Ishikawa (cell line): ENCODE results near the gene FRMPD4.

Experiments
- CEBPB ChIP-seq: IDR thresholded peaks from 2 replicates; pipeline ENCODE4 v1.6.1; 2012
- CREB1 ChIP-seq: IDR thresholded peaks from 2 replicates; pipeline ENCODE4 v1.6.1; 2012; ENCODE audit warnings: low read depth
- EGR1 ChIP-seq: IDR thresholded peaks from 2 replicates; pipeline ENCODE4 v1.6.1; 2012
- EP300 ChIP-seq: IDR thresholded peaks from 2 replicates; pipeline ENCODE4 v1.6.1; 2012; ENCODE audit warnings: borderline replicate concordance
- FOXM1 ChIP-seq: IDR thresholded peaks from 2 replicates; pipeline ENCODE4 v1.6.1; 2012; ENCODE audit warnings: low read depth, borderline replicate concordance
- NFIC ChIP-seq: IDR thresholded peaks from 2 replicates; pipeline ENCODE4 v1.6.1; 2012
- RAD21 ChIP-seq: IDR thresholded peaks from 2 replicates; pipeline ENCODE4 v1.6.1; 2012; ENCODE audit warnings: low read depth
- TAF1 ChIP-seq: IDR thresholded peaks from 2 replicates; pipeline ENCODE4 v1.6.1; 2012; ENCODE audit warnings: low read depth, mild to moderate bottlenecking
- TCF12 ChIP-seq: IDR thresholded peaks from 2 replicates; pipeline ENCODE4 v1.6.1; 2012; ENCODE audit warnings: low read depth
- TEAD4 ChIP-seq: IDR thresholded peaks from 2 replicates; pipeline ENCODE4 v1.6.1; 2012
- YY1 ChIP-seq: IDR thresholded peaks from 2 replicates; pipeline ENCODE4 v1.6.1; 2012; ENCODE audit warnings: low read depth
- ZBTB7A ChIP-seq: IDR thresholded peaks from 2 replicates; pipeline ENCODE4 v1.6.1; 2012; ENCODE audit warnings: low read depth
- TF ChIP-seq, protein P1 (sequence below): IDR thresholded peaks from 2 replicates; pipeline ENCODE4 v1.6.1; 2012; ENCODE audit warnings: low read depth, mild to moderate bottlenecking
- TF ChIP-seq, protein P2 (sequence below): IDR thresholded peaks from 2 replicates; pipeline ENCODE4 v1.6.1; 2012
- TF ChIP-seq, protein P3 (sequence below): IDR thresholded peaks from 2 replicates; pipeline ENCODE4 v1.6.1; 2012

FRMPD4 gene

DNA sequence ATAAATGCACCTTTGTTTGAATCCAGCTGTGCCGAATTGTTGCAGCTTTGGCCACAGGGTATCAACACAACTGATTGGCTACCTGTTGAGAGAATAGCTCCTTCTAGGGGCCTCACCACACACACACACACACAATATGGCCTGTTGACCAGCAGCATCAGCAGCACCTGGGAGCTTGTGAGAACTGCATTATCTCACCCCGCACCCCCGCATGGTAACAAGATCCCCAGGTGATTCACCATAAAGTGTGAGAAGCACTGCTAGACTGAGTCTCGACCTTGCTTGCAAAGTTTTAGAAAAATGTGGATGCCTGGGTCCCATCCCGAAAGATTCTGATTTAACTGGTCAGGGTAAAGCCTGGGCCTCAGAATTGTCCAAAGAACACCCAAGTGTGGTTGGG lies 476.0 kb downstream of the FRMPD4 start:
- TF ChIP-seq, protein P1, sequence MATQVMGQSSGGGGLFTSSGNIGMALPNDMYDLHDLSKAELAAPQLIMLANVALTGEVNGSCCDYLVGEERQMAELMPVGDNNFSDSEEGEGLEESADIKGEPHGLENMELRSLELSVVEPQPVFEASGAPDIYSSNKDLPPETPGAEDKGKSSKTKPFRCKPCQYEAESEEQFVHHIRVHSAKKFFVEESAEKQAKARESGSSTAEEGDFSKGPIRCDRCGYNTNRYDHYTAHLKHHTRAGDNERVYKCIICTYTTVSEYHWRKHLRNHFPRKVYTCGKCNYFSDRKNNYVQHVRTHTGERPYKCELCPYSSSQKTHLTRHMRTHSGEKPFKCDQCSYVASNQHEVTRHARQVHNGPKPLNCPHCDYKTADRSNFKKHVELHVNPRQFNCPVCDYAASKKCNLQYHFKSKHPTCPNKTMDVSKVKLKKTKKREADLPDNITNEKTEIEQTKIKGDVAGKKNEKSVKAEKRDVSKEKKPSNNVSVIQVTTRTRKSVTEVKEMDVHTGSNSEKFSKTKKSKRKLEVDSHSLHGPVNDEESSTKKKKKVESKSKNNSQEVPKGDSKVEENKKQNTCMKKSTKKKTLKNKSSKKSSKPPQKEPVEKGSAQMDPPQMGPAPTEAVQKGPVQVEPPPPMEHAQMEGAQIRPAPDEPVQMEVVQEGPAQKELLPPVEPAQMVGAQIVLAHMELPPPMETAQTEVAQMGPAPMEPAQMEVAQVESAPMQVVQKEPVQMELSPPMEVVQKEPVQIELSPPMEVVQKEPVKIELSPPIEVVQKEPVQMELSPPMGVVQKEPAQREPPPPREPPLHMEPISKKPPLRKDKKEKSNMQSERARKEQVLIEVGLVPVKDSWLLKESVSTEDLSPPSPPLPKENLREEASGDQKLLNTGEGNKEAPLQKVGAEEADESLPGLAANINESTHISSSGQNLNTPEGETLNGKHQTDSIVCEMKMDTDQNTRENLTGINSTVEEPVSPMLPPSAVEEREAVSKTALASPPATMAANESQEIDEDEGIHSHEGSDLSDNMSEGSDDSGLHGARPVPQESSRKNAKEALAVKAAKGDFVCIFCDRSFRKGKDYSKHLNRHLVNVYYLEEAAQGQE = no peak
- TF ChIP-seq ZBTB7A = no peak
- no peak for TF ChIP-seq YY1
- no peak for TF ChIP-seq FOXM1
- no peak for TF ChIP-seq RAD21
- no peak for TF ChIP-seq TAF1

DNA sequence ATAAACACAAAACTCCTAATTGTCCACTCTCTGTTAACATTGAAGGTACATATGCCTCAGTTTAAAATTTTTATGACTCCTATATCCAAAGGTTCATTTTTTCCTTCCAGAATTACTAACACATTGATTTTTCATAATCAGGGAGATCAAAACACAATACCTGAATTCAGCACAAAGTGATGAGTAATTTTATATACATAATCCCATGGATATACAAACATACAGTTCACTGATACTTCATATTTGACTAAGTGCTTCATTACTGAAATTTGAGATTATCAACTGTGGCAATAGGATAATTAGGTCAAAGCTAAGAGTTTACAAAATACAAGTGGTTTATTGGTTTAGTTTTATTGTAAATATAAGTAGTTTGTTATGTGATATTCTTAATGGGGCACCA lies 476.8 kb downstream of the FRMPD4 start:
- TF ChIP-seq ZBTB7A (no peak), RAD21 (no peak), TEAD4 (no peak), NFIC (no peak), TCF12 (no peak), TAF1 (no peak), YY1 (no peak), EP300 (no peak), CEBPB (no peak), FOXM1 (no peak), EGR1 (no peak), CREB1 (no peak)
- TF ChIP-seq, protein P2, sequence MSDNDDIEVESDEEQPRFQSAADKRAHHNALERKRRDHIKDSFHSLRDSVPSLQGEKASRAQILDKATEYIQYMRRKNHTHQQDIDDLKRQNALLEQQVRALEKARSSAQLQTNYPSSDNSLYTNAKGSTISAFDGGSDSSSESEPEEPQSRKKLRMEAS = no peak
- TF ChIP-seq, protein P1 = no peak
- TF ChIP-seq, protein P3, sequence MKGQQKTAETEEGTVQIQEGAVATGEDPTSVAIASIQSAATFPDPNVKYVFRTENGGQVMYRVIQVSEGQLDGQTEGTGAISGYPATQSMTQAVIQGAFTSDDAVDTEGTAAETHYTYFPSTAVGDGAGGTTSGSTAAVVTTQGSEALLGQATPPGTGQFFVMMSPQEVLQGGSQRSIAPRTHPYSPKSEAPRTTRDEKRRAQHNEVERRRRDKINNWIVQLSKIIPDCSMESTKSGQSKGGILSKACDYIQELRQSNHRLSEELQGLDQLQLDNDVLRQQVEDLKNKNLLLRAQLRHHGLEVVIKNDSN = no peak

DNA sequence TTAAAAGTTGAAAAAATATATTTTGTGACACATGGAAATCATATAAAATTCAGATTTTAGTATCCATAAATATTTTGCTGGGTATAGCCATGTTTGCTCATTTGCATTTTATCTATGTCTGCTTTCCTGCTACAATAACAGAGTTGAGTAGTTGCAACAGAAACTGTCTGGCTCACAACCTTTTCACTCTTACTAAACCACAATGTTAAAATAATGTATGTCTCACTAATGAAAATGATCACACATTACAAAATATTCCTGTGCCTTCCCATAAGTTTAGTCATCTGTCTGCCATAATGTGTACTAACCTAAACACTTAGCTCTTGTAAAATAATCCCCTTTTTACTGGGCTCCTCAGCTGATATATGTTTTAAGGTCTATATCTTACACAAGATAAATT lies 479.0 kb downstream of the FRMPD4 start:
- no peak for TF ChIP-seq EGR1

DNA sequence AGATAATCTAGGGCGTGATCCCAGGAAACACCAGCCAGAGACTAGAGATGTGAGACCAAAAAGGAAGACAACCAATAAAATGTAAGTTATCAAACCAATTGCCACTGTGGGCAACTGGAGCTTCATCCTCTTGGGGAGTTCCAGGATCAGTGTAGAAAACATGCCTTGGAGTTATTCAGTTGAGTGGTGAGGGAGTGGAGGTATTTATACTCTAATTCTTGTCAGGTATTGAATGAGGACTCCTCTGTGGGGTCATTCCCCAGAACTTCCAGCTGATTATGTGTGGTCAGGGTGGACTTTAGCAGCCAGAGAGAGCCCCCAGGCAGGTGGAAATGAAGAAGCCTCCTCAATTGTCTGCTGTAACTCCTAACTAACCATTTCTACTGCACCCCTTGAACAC lies 509.0 kb downstream of the FRMPD4 start:
- TF ChIP-seq, protein P2 = no peak
- TF ChIP-seq EP300 (no peak), TAF1 (no peak), TCF12 (no peak), CREB1 (no peak), ZBTB7A (no peak), FOXM1 (no peak), TEAD4 (no peak), CEBPB (no peak), RAD21 (no peak), YY1 (no peak)
- TF ChIP-seq, protein P1 = no peak
- TF ChIP-seq, protein P3 = no peak

DNA sequence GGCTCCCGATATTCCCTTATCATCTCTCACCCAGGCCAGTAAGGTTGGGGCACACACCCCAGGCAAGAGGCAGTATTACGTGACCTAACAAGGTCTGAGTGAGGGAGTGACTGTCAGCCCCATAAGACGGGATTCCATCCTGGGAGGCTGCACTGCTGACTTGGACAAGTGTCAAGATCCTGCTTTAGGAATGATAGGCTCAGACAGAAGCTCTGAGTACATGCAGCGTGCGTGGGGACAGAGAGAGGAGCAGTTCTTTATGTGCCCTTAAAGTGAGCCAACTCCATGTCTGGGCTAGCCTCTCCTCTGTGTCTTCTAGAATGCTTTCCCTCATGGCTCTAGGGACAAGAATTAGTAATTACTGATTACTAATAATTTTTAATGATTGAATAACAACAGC lies 510.7 kb downstream of the FRMPD4 start:
- TF ChIP-seq FOXM1 = no peak
- no peak for TF ChIP-seq ZBTB7A
- TF ChIP-seq, protein P3 = no peak
- TF ChIP-seq, protein P2 = no peak
- no peak for TF ChIP-seq CEBPB
- TF ChIP-seq NFIC = no peak
- no peak for TF ChIP-seq CREB1
- no peak for TF ChIP-seq TEAD4
- TF ChIP-seq EP300 = no peak
- no peak for TF ChIP-seq RAD21
- no peak for TF ChIP-seq EGR1
- no peak for TF ChIP-seq TCF12
- no peak for TF ChIP-seq YY1
- no peak for TF ChIP-seq TAF1
- TF ChIP-seq, protein P1 = no peak
